HG03520 (cell line): Measurements from ENCODE around the gene FAM151B.
"Not testable (repeated sequence)": the region's sequence is repeated elsewhere in the genome, so short reads cannot be mapped to it uniquely, and the experiment has no call there.

Source experiments
- ATAC-seq: cut with Tn5 transposase; IDR thresholded peaks from one replicate; pipeline ENCODE4 v1.9.1; 2021; ENCODE audit warnings: mild to moderate bottlenecking, moderate library complexity; ENCODE audit not compliant: unreplicated experiment

Gene FAM151B

DNA sequence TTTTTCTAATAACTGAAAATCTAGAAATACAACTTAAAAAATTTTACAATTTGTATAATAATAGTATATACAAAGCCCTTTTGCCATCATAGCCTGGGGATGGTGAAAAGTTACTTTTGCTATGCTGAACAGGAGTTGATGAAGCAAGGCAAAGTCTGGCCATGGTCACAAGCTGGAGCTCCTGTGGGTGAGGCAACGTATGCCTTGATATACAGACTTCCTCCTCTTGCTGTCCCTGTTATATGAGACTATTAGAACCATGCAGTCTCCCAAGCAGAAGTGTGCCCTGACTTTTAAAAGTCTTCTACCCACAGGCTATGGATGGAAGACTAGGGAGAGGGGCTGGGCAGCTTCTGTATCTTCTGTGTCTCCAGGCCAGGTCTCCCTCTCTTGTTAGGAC is 15.7 kb downstream of the FAM151B start:
- ATAC-seq: no peak

- no peak for ATAC-seq
Measured at GRCh38 chr5:80504833-80505232, 16.9 kb downstream of the FAM151B start.

DNA sequence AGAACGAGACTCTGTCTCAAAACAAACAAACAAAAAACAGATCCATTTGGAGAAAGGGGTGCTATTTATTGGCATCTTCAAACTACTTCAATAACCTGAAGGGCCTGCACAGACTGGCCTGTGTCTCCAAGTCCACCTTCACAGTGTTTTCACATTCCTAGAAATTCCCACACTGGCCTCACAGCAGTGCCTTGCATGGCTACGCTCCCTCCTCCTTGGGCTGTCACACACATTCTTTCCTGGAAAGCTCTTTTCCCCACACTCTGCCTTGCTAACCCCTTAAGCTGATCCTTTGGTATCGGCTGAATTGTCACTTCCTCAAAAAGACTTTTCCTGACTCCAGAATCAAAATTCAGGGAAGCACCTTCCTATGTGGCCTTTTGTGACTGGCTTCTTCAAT is 19.8 kb downstream of the FAM151B start:
- ATAC-seq: no peak

- no peak for ATAC-seq
Measured at GRCh38 chr5:80508844-80509243, 20.9 kb downstream of the FAM151B start.

- ATAC-seq: no peak
Measured at GRCh38 chr5:80509362-80509761, 21.5 kb downstream of the FAM151B start.

DNA sequence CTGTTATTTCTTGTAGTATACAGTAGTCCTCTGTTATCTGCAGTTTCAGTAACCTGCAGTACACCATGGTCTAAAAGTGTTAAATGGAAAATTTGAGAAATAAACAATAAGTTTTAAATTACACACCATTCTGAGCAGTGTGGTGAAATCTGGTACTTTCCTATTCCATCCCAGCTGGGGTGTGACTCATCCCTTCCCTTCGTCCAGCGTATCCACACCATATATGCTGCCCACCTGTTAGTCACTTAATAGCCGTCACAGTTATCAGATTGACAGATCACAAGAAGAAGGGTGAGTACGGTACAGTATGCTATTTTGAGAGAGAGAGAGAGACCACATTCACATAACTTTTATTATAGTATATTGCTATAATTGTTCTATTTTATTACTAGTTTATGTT is 28.9 kb downstream of the FAM151B start:
- no peak for ATAC-seq

GRCh38 chr5:80540691-80541090 is 52.8 kb downstream of the FAM151B start:
- ATAC-seq: no peak

GRCh38 chr5:80541392-80541791 is 53.5 kb downstream of the FAM151B start:
- ATAC-seq: no peak

- no peak for ATAC-seq
Measured at GRCh38 chr5:80554646-80555045, 66.7 kb downstream of the FAM151B start.

DNA sequence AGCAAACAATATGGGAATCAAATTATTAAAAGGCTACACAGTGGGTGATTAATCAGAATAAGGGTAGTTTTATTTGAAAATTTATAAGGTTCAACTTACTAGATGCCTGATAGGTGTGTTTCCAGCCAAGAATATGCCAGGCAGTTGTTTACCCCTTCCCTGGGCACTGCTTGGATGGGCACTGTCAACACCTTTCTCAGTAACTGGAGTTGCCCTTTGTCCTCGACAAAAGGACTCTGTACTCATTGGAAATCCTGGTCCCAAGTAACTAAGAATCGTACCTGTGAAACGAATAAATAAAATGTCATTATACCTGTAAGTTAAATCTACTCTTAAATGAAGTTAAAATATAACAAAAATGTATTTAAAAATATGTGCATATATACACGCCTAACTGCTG is 67.2 kb downstream of the FAM151B start:
- ATAC-seq: no peak

DNA sequence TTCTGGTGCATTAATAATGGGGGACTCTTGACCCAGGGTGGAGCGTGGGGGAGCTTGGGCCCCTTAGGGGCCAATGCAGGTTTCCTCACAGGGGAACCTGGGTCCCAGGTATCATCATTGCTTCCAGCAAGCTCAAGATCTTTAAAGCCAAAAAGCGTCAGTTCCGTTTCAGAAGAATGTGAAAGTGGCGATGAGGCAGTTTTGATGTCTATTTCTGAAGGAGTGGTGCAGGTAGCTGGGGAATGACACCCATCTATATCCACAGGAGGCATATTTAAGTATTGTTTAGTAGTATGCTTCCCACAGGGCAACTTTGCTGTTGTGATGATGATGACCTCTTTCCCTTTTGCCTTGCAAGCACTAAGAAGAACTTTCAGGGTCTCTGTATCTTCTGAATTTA is 71.3 kb downstream of the FAM151B start:
- no peak for ATAC-seq

GRCh38 chr5:80565330-80565729 is 77.4 kb downstream of the FAM151B start:
- no peak for ATAC-seq

DNA sequence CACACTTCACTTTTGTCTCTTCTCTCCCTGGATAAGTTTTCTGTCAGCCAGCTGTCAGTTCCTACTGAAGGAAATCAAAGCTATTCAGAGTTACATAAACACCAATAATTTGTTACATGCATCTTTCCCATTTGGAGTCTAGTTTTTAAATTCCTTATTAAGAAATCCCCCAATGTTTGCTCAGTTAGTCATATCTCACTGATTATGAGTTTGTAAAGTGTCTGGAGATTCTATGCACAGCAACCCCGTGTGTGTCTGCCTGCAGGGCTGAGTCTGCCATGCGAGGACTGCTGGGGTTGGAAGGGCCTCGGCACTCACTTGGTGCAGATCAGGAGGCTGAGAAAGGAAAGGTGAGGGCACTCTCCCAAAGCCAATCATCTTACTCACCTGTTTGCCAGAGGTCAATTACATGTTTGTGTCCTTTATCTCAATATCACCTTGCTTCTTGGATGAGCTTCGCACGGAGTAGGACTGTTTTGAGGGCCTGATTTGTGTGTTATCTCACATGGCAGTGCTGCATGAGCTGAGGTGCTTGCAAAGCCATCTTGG is 78.9 kb downstream of the FAM151B start:
- ATAC-seq: no peak

DNA sequence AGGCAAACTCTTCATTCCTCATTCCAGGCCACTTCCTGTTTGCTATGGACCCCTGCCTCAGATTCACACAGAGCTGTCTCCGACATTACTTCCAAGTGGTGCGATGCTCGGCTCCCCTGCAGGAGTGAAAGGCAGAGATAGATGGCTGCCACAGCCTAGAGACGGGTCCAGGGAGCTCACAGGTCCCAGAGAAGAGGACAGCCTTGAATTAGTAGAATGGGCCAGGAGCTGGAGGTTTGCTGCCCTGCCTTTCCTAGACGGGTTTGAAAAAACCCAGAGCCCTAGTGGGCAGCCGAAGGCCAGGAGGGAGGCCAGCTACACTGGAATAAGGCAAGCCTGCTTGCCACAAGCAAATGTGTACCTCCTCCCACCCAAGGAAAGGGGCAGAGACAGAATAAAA is 80.4 kb downstream of the FAM151B start:
- no peak for ATAC-seq

- no peak for ATAC-seq
Measured at GRCh38 chr5:80569086-80569960, 81.4 kb downstream of the FAM151B start.

- no peak for ATAC-seq
Measured at GRCh38 chr5:80569961-80570786, 82.3 kb downstream of the FAM151B start, which contains the start of gene ANKRD34B. Gene ANKRD34B, minus strand, starts transcription at chr5:80570280. Its CDS starts 10,261 bp downstream, at chr5:80560019.

DNA sequence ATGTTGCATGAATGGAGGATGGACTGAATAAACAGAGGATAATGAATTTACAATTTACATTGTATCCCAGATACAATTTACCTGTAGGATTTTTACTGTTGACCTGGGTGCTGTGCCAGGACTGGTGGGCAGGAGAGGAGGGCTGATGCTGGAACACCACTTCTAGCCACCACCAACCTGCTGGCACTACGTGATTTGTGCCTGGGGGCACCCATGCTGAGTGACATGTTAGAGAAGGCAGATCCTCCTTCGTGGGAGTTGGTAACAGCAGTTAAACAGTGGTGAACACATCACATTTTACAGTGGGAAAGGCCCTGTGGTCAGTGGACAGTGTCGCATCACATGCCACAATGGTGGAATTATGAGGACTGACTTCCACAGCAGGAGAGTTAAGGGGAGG is 85.2 kb downstream of the FAM151B start:
- no peak for ATAC-seq

- no peak for ATAC-seq
Measured at GRCh38 chr5:80576383-80576782, 88.5 kb downstream of the FAM151B start.

DNA sequence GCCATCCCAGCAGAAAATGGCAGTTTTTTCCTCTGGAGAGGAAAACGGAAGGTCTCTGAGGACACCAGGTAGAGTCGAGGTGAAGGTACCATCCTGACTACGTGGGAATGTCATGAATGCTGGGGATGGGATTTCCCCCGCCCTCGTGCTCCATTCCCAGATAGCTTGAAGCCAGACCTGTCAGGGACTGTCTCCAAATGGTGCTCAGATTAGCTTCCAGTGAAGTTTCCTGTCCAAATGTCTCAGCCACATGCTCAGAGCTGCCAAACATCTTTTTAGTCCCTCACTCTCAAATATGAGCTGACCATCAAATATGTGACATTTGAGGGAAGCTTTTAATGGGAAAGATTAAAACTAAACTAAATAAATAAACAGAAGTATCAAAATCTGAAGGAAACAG is 89.8 kb downstream of the FAM151B start:
- ATAC-seq: no peak

- no peak for ATAC-seq
Measured at GRCh38 chr5:80579050-80579449, 91.2 kb downstream of the FAM151B start.

DNA sequence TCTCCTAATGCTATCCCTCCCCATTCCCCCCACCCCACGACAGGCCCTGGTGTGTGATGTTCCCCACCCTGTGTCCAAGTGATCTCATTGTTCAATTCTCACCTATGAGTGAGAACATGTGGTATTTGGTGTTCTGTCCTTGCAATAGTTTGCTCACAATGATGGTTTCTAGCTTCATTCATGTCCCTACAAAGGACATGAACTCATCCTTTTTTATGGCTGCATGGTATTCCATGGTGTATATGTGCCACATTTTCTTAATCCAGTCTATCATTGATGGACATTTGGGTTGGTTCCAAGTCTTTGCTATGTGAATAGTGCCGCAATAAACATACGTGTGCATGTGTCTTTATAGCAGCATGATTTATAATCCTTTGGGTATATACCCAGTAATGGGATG is 92.4 kb downstream of the FAM151B start:
- ATAC-seq: not testable (repeated sequence)

DNA sequence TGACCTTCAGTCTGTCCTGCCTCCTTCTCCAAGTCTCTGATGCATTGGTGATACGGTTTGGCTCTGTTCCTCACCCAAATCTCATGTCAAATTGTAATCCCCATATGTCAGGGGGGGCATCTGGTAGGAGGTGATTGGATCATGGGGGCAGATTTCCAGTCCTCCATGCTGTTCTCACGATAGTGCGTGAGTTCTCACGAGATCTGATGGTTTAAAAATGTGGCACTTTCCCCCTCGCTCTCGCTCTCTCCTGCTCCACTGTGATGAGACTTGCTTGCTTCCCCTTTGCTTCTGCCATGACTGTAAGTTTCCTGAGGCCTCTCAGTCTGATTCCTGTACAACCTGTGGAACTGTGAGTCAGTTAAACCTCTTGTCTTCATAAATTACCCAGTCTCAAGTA is 96.9 kb downstream of the FAM151B start:
- ATAC-seq: no peak
